Pancreas (tissue), 10 donors: Measurements from ENCODE around the gene MMP10. TPM values are rescaled to one million over a fixed set of nuclear protein-coding genes. Genes with fewer than 3 reads are reported as not detected.

Experiments
- ATAC-seq, 4 donors: fragments of 200-7000 bp; cut with Tn5 transposase; one replicate each; pipeline versions ENCODE4 v1.8.0 to v1.9.1; 2020; ENCODE audit warnings: mild to moderate bottlenecking in 4 of 4, moderate library complexity in 4 of 4
- DNase-seq, 6 donors: peaks; one replicate each; pipeline ENCODE4 v3.0.0-alpha.2; 2020
- FAIRE-seq: peaks from 2 replicates; lab custom pipeline; 2012; peaks lifted over from hg19 to GRCh38; lab: Jason Lieb, UNC
- H3K27ac ChIP-seq, 4 donors: fragments of 200-600 bp; sonication (generic); 1 replicate in 3 of 4; 2 replicates in 1 of 4; pipeline versions ENCODE4 v1.5.0 to v1.8.0; 2020
- H3K27me3 ChIP-seq, 4 donors: fragments of 200-600 bp; one replicate each; pipeline ENCODE4 v1.8.0; 2021
- H3K36me3 ChIP-seq, 3 donors: fragments of 200-600 bp; sonication (generic) in 1 of 3; one replicate each; pipeline versions ENCODE4 v1.5.0 to v1.8.0; 2020 to 2021
- H3K4me1 ChIP-seq, 3 donors: fragments of 200-600 bp; one replicate each; pipeline ENCODE4 v1.8.0; 2021
- H3K4me3 ChIP-seq, 4 donors: fragments of 200-600 bp; sonication (generic) in 2 of 4; one replicate each; pipeline versions ENCODE4 v1.5.0 to v1.8.0; 2020 to 2021
- H3K9me3 ChIP-seq, 4 donors: fragments of 200-600 bp; one replicate each; pipeline ENCODE4 v1.8.0; 2021
- WGBS, 2 donors: extraction: QIAGEN DNeasy Blood & Tissue Kit; methylation state at CpG; one replicate each; pipeline ENCODE4 v1.1.7; 2013; 5-methylcytosine and 5-hydroxymethylcytosine counted together
- intact Hi-C, 3 donors: fragments of 100-400 bp; cut with DNase I; formaldehyde crosslinking; loops; one replicate each; pipeline versions ENCODE4 v1.11.1 to v1.14.2; 2022
- polyA plus RNA-seq, 2 donors: library from polyadenylated mRNA; stranded (reverse); fragments of 200-250 nt; gene quantifications; one replicate each; pipeline ENCODE4 v1.2.3, GENCODE V29; 2013
- total RNA-seq, 6 donors: library from RNA; stranded (reverse); fragmentation: NEBNext Ultra II Directional in 4 of 6; extraction: Animal tissue kit (Norgen Biotek cat#: 25700) in 4 of 6; gene quantifications; one replicate each; pipeline versions ENCODE4 v1.2.1 to v1.2.4, GENCODE V29; 2021 to 2023
- TF ChIP-seq, protein P1 (sequence below), 4 donors: fragments of 200-600 bp; sonication (generic) in 3 of 4; IDR thresholded peaks; one replicate each; pipeline versions ENCODE4 v1.5.0 to v1.8.0; 2021; ENCODE audit warnings: antibody characterized with exemption in 4 of 4
- donor health status: healthy with polysubstance abuse.
- donor health status: DM: no; HTN: no; CAD: no; lungs with moderate emphysema.
- donor health status: DM: no; HTN: no; CAD: no.
- donor health status: control.
- donor health status: control.
- donor health status: Bipolar disorder and iron deficiency.
- donor health status: DM: yes; HTN: yes; CAD: no.
- donor health status: DM: no; HTN: no; CAD: no.
- donor health status: DM: no; HTN: no; CAD: no.
- donor health status: DM: yes; HTN: yes; CAD: no.

MMP10 gene
- total and polyA plus RNA-seq, 8 donors, result 0.09 to 2.9 (median 0.34) TPM; not detected in 1

DNA sequence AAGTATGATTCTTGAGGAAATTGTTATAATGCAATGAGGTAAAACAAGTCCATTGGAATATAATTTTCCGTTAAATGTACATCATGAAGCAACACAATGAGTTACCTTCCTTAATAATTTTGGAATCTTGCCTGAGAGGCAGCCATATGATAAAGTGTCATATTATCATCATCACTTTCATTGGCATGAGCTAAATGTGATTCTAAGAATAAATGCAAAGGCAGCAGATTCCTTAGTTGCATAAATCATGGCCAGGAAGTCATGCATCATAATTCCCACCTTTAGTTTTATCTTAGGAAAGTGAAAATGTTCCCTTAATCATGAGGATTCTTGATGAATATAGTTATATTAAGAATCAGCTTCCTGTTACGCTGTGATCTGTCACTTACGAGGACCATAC lies 31.8 kb upstream of the MMP10 start:
- Histone ChIP-seq H3K9me3 (no peaks in the 10 kb centered on the region), H3K36me3 (no peaks in the 10 kb centered on the region), H3K27ac (no peak overlapping the region), H3K4me1 (no peaks in the 10 kb centered on the region), H3K27me3 (peaks cover 0 to 5% (median 0%) of the 10 kb centered on the region in 4 donors), H3K4me3 (no peak overlapping the region)
- no peak for FAIRE-seq
- no peak for ATAC-seq
- TF ChIP-seq, protein P1, sequence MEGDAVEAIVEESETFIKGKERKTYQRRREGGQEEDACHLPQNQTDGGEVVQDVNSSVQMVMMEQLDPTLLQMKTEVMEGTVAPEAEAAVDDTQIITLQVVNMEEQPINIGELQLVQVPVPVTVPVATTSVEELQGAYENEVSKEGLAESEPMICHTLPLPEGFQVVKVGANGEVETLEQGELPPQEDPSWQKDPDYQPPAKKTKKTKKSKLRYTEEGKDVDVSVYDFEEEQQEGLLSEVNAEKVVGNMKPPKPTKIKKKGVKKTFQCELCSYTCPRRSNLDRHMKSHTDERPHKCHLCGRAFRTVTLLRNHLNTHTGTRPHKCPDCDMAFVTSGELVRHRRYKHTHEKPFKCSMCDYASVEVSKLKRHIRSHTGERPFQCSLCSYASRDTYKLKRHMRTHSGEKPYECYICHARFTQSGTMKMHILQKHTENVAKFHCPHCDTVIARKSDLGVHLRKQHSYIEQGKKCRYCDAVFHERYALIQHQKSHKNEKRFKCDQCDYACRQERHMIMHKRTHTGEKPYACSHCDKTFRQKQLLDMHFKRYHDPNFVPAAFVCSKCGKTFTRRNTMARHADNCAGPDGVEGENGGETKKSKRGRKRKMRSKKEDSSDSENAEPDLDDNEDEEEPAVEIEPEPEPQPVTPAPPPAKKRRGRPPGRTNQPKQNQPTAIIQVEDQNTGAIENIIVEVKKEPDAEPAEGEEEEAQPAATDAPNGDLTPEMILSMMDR (IDR thresholded peaks at IDR 0.05), result no peak
- DNase-seq, result no peak
- 62 to 77% methylated on average over 3 of the region's 3 CpGs for WGBS, 2 donors
- intact Hi-C loops, result no loop called here

DNA sequence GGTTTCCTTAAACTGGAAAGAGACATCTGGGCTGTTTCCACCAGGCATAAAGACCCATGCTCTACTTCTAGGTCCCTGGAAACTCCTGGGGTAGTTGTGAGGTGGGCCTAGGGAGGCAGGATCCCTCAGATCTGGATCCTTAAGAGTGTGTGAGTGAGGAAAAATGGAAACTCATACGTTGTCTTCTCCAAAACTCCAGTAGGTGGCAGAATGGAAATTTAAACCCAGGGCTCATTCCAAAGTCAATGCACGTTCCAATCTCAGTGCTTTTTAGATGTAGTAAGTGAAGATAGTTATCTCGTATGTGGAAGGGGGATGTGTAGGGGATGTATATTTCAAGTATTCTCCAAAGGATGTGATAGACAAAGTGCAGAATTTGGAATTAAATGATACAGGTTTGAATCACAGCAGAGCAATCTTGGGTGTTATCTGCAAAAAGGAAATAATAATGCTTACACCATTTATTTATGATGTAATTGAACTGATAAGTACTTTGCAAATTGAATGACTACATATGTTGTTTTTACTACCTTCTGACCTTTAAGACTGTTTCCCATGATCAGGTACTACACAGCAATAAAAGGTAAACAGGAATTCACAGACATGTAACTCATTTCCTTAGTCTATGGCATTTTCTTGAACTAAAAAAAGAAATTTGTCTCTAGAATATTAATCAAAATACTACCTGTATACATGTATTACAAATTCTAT lies 30.7 kb upstream of the MMP10 start:
- H3K4me3 ChIP-seq, result no peak overlapping the region
- H3K27me3 ChIP-seq, result peaks cover 0 to 5% (median 0%) of the 10 kb centered on the region in 4 donors
- FAIRE-seq, result no peak
- H3K4me1 ChIP-seq, result no peaks in the 10 kb centered on the region
- intact Hi-C loops, result no loop called here
- H3K27ac ChIP-seq, result no peak overlapping the region
- no peaks in the 10 kb centered on the region for H3K36me3 ChIP-seq
- H3K9me3 ChIP-seq, result no peaks in the 10 kb centered on the region
- TF ChIP-seq, protein P1 (IDR thresholded peaks at IDR 0.05), result no peak
- peak in 1 of 4 donors; percentile 43 for ATAC-seq
- DNase-seq, result no peak
- 2 to 3% methylated on average over 3 of the region's 3 CpGs for WGBS, 2 donors

DNA sequence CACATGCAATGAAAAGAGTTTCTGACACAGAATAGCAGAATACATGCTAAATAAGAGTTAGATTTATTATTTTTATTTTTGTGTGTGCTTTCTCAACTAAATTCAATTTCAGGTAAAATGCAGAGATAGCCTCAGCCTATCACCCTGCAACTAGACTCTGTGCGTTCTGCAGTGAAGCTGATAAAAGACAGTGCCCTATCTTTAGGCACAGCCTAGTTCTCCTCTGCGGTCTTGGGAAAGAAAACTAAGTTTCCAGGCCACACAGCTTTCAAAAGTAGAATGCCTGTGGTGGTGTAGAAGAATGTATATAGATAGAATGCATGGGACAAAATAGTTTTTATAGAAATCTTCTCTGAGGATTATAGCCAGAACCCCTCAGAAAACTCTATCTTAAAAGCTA lies 29.5 kb upstream of the MMP10 start:
- TF ChIP-seq, protein P1 (IDR thresholded peaks at IDR 0.05), result no peak
- DNase-seq, result no peak
- H3K4me3 ChIP-seq, result no peak overlapping the region
- peaks cover 0 to 5% (median under 1%) of the 10 kb centered on the region in 4 donors for H3K27me3 ChIP-seq
- intact Hi-C loops, result no loop called here
- WGBS, 2 donors, result 60 to 69% methylated on average over 2 of the region's 2 CpGs
- no peak for ATAC-seq
- H3K4me1 ChIP-seq, result no peaks in the 10 kb centered on the region
- FAIRE-seq, result no peak
- H3K9me3 ChIP-seq, result no peaks in the 10 kb centered on the region
- no peaks in the 10 kb centered on the region for H3K36me3 ChIP-seq
- no peak overlapping the region for H3K27ac ChIP-seq

DNA sequence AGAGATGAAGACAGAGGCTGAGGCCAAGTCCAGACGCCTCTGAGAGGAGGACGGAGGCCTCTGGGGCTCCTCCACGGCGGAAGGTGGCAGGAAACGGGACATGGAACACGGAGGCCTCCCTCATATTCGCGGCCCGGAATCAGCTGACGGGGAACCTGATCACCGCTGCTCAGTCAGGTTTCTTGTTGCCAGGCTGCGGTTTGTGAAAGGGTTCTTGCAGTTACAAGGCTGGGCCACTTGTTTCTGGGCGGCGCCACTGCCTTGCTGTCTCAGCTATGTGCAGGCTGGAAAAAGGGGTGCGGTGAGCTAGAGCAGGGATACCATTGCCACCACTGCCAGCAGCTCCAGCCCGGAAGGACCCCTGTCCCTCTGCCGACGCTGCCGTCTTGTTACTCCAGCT lies 27.5 kb upstream of the MMP10 start:
- DNase-seq, result peak in 2 of 6 donors; percentile 34 to 59
- TF ChIP-seq, protein P1 (IDR thresholded peaks at IDR 0.05), result peak in 1 of 4 donors; percentile 9
- H3K27ac ChIP-seq, result no peak overlapping the region
- 42 to 57% methylated on average over 19 of the region's 19 CpGs for WGBS, 2 donors
- H3K27me3 ChIP-seq, result peaks cover 0 to 5% (median 2%) of the 10 kb centered on the region in 4 donors
- H3K4me1 ChIP-seq, result no peaks in the 10 kb centered on the region
- H3K9me3 ChIP-seq, result no peaks in the 10 kb centered on the region
- no peak for FAIRE-seq
- no peaks in the 10 kb centered on the region for H3K36me3 ChIP-seq
- H3K4me3 ChIP-seq, result no peak overlapping the region
- intact Hi-C loops, result no loop called here
- ATAC-seq, result peak in 3 of 4 donors; percentile 60 to 67 (median 66)

DNA sequence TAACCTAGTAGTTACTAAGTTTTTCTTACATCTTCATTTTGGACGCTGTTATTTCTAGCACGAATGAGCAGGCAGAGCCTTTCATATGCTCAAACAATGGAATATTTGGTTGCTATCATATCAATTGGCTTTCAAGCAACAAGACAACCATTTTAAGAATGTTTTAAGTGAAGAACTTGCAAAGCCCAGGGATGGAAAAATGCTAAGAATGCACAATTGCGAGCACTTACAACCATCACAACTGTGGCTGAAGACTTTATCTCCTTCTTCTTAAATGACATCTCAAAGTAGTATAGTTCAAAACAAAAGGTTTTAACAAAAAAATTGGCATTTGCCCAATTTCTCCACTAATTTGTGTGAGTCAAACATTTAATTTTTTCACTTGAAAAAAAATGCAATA lies 25.9 kb upstream of the MMP10 start:
- H3K4me1 ChIP-seq, result no peaks in the 10 kb centered on the region
- peaks cover 0 to 4% (median 0%) of the 10 kb centered on the region in 4 donors for H3K27me3 ChIP-seq
- no peaks in the 10 kb centered on the region for H3K9me3 ChIP-seq
- DNase-seq, result no peak
- no peak overlapping the region for H3K4me3 ChIP-seq
- H3K27ac ChIP-seq, result no peak overlapping the region
- no peak for FAIRE-seq
- TF ChIP-seq, protein P1 (IDR thresholded peaks at IDR 0.05), result no peak
- intact Hi-C loops, result no loop called here
- H3K36me3 ChIP-seq, result no peaks in the 10 kb centered on the region
- ATAC-seq, result no peak
- WGBS, 2 donors, result 41 to 51% methylated on average over 3 of the region's 3 CpGs
